ENCODE measurements around the gene REPS2.

GRCh38 chrX:16917120-16917519, 29.3 kb upstream of the REPS2 start:
- TF ChIP-seq CTCF (IDR thresholded peaks at IDR 0.05) (no peak), POLR2AphosphoS5 (IDR thresholded peaks at IDR 0.05) (no peak), POLR2A (IDR thresholded peaks at IDR 0.05) (no peak)
